Peyer's patch (tissue), 4 donors: Measurements from ENCODE around the gene LY6G6D. TPM values are rescaled to one million over a fixed set of nuclear protein-coding genes. Genes with fewer than 3 reads are reported as not detected.

Experiments used
- DNase-seq, 3 donors: peaks; one replicate each; pipeline ENCODE4 v3.0.0-alpha.2; 2017 to 2019
- H3K27ac ChIP-seq, 4 donors: fragments of 200-600 bp; sonication (generic); one replicate each; pipeline ENCODE4 v1.5.1; 2016 to 2019
- H3K27me3 ChIP-seq, 2 donors: fragments of 200-600 bp; sonication (generic); one replicate each; pipeline ENCODE4 v1.5.1; 2019
- H3K36me3 ChIP-seq, 3 donors: fragments of 200-600 bp; sonication (generic); one replicate each; pipeline ENCODE4 v1.5.1; 2016 to 2019
- H3K4me1 ChIP-seq, 4 donors: fragments of 200-600 bp; sonication (generic); one replicate each; pipeline ENCODE4 v1.5.1; 2016 to 2019
- H3K4me3 ChIP-seq, 4 donors: fragments of 200-600 bp; sonication (generic); 1 replicate in 3 of 4; 2 replicates in 1 of 4; pipeline ENCODE4 v1.5.1; 2016 to 2019; ENCODE audit warnings: mild to moderate bottlenecking in 1 of 4
- H3K9me3 ChIP-seq, 4 donors: fragments of 200-600 bp; sonication (generic); one replicate each; pipeline ENCODE4 v1.5.1; 2016 to 2019; ENCODE audit warnings: mild to moderate bottlenecking in 1 of 4
- CTCF ChIP-seq, 6 experiments: fragments of 450-650 bp in 4 of 6; fragments of 200-600 bp in 2 of 6; sonication (generic) in 1 of 6; IDR thresholded peaks; one replicate each; pipeline ENCODE4 v1.5.1; 2017 to 2019; ENCODE audit warnings: antibody characterized with exemption in 6 of 6, mild to moderate bottlenecking in 3 of 6, moderate library complexity in 1 of 6
- POLR2A ChIP-seq, 2 donors: fragments of 450-650 bp; IDR thresholded peaks; one replicate each; pipeline ENCODE4 v1.5.1; 2017; ENCODE audit warnings: antibody characterized with exemption in 2 of 2, mild to moderate bottlenecking in 2 of 2, moderate library complexity in 2 of 2
- total RNA-seq, 4 donors: library from RNA; depleted of rRNA; stranded (reverse); fragments of >200 nt; gene quantifications; one replicate each; pipeline ENCODE4 v1.1.0, GENCODE V29; 2016

The LY6G6D gene
- total RNA-seq, 4 donors from 2014 or later, result not detected

- peak in 1 of 6 experiments; percentile 7 for TF ChIP-seq CTCF (IDR thresholded peaks at IDR 0.05)
- peak; percentile 32 to 61 for TF ChIP-seq POLR2A (IDR thresholded peaks at IDR 0.05)
- H3K4me1 ChIP-seq, result peaks cover 9 to 37% (median 33%) of the 10 kb centered on the region in 4 donors
- H3K4me3 ChIP-seq, result peak within 1 kb of the TSS; percentile 63 to 91 (median 70)
- H3K27me3 ChIP-seq, result no peaks in the 10 kb centered on the region
- DNase-seq, result peak; percentile 94 to 99 (median 99)
- H3K27ac ChIP-seq, result peak within 1 kb of the TSS; percentile 84 to 96 (median 94)
- no peaks in the 10 kb centered on the region for H3K9me3 ChIP-seq
- H3K36me3 ChIP-seq, result no peaks in the 10 kb centered on the region
Observed at GRCh38 chr6:31739639-31740396, 24.7 kb downstream of the LY6G6D start, which contains the start of gene MSH5. Gene MSH5, plus strand, starts transcription at chr6:31740005. Its CDS starts 462 bp downstream, at chr6:31740467.

- TF ChIP-seq POLR2A (IDR thresholded peaks at IDR 0.05) (no peak), CTCF (IDR thresholded peaks at IDR 0.05) (no peak)
- H3K4me3 ChIP-seq, result peak overlapping the region; percentile 63 to 91 (median 70)
- H3K27ac ChIP-seq, result peak overlapping the region; percentile 73 to 96 (median 94)
- no peaks in the 10 kb centered on the region for H3K27me3 ChIP-seq
- H3K9me3 ChIP-seq, result no peaks in the 10 kb centered on the region
- H3K36me3 ChIP-seq, result no peaks in the 10 kb centered on the region
- no peak for DNase-seq
- H3K4me1 ChIP-seq, result peaks cover 9 to 36% (median 33%) of the 10 kb centered on the region in 4 donors
Observed at GRCh38 chr6:31740397-31741223, 25.5 kb downstream of the LY6G6D start.

- no peak for DNase-seq
- no peaks in the 10 kb centered on the region for H3K36me3 ChIP-seq
- no peak overlapping the region for H3K27ac ChIP-seq
- no peaks in the 10 kb centered on the region for H3K27me3 ChIP-seq
- no peak overlapping the region for H3K4me3 ChIP-seq
- peaks cover 6 to 33% (median 31%) of the 10 kb centered on the region in 4 donors for H3K4me1 ChIP-seq
- H3K9me3 ChIP-seq, result no peaks in the 10 kb centered on the region
- TF ChIP-seq CTCF (IDR thresholded peaks at IDR 0.05), result no peak
- TF ChIP-seq POLR2A (IDR thresholded peaks at IDR 0.05), result no peak
Observed at GRCh38 chr6:31741815-31742214, 26.7 kb downstream of the LY6G6D start.

- H3K36me3 ChIP-seq, result no peaks in the 10 kb centered on the region
- TF ChIP-seq POLR2A (IDR thresholded peaks at IDR 0.05), result no peak
- TF ChIP-seq CTCF (IDR thresholded peaks at IDR 0.05), result no peak
- no peaks in the 10 kb centered on the region for H3K27me3 ChIP-seq
- H3K9me3 ChIP-seq, result no peaks in the 10 kb centered on the region
- no peak for DNase-seq
- H3K27ac ChIP-seq, result no peak overlapping the region
- peaks cover 4 to 22% (median 20%) of the 10 kb centered on the region in 4 donors for H3K4me1 ChIP-seq
- H3K4me3 ChIP-seq, result no peak overlapping the region
Observed at GRCh38 chr6:31742894-31743293, 27.7 kb downstream of the LY6G6D start.

GRCh38 chr6:31744422-31744821 lies 29.3 kb downstream of the LY6G6D start:
- no peaks in the 10 kb centered on the region for H3K27me3 ChIP-seq
- peaks cover 0 to 9% (median 7%) of the 10 kb centered on the region in 4 donors for H3K4me1 ChIP-seq
- DNase-seq, result no peak
- no peak overlapping the region for H3K4me3 ChIP-seq
- no peaks in the 10 kb centered on the region for H3K9me3 ChIP-seq
- no peak overlapping the region for H3K27ac ChIP-seq
- TF ChIP-seq POLR2A (IDR thresholded peaks at IDR 0.05) (no peak), CTCF (IDR thresholded peaks at IDR 0.05) (no peak)
- no peaks in the 10 kb centered on the region for H3K36me3 ChIP-seq
